ENCODE results near the gene DBR1.
"Not testable (repeated sequence)": the region's sequence is repeated elsewhere in the genome, so short reads cannot be mapped to it uniquely, and the experiment has no call there.

DBR1 gene

DNA sequence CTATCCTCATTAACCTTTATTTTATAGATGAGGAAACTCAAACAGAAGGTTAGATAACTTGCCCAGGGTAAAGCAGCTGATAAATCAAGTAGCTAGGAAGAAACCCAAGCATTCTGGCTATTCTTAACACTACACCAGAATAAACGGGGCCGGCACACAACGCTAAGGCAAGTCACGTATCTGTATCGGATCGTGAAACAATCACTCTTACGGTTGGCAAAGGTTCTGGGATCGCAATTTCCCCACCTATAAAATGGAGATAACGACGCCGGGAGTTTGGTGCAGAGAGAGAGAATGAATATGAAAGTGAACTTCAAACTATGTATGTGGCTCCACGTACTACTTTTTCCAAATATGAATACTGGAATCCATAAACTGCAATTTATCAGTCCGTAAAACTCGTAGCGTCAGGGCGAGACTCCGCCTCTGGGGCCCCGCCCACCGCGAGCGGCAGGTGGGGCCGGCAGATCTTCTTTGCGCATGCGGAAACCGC is 12.1 kb upstream of the DBR1 start:
- peak; percentile 94 for DNase-seq (ENCODE audit: low read depth, low spot score)

- no peak for DNase-seq (ENCODE audit: low read depth, low spot score)
These were observed 11.5 kb upstream of the DBR1 start for GRCh38 chr3:138186221-138186620.

- DNase-seq (ENCODE audit: low read depth, low spot score): no peak
These were observed 10.3 kb upstream of the DBR1 start for GRCh38 chr3:138184994-138185393.

DNA sequence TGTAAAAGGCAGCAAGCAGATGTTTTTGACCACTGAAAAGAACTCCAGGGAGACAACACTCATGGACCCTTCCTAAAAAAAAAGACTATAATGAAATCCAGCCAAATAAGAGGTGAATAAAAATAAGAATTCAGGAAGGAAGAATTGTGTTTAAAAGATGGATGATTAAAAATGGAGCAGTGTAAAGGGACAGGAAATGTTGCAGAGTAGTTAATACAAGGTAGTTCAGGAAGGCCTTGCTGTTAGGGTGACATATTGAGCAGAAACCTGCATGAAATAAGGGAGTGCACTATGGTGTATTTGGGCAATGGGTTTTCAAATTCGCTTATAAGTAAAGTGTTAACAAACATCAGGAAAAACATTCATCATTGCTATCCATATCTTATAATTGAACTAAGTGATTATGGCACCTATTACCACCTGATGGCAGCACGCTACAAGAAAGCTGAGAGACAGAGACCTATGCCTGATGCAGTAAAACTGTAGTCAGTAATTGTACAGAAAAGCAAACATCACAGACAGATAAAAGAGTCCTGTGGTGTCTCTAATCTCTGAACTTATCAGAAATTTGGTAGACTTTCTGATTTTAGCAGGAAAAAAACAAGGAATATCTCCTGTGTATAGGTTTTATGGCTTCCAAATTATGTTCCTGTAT is 5.8 kb upstream of the DBR1 start:
- DNase-seq (ENCODE audit: low read depth, low spot score): no peak

DNA sequence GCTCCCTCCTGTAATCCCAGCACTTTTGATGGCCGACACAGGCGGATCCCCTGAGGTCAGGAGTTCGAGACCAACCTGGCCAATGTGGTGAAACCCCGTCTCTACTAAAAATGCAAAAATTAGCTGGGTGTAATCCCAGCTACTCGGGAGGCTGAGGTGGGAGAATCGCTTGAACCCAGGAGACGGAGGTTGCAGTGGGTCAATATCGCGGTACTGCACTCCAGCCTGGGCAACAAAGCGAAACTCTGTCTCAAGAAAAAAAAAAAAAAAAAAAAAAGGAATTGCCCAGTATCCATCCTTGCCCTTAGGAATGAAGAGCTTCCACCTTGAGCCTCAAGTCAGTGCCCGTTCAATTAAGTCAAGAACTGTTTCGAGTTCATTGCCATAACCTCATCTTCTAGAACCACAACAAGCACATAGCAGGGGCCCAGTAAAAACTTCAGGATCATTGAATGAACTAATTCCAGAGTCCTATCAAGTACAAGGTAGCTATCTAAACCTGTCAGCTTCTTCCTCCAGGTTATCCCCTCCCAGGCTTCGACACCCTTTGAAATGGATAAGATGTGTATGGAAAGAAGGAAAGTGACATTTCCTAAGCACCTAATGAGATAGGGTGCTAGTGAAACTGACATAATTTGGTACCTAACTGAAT is 826 bp downstream of the DBR1 start:
- DNase-seq (ENCODE audit: low read depth, low spot score): peak; percentile 30

DNA sequence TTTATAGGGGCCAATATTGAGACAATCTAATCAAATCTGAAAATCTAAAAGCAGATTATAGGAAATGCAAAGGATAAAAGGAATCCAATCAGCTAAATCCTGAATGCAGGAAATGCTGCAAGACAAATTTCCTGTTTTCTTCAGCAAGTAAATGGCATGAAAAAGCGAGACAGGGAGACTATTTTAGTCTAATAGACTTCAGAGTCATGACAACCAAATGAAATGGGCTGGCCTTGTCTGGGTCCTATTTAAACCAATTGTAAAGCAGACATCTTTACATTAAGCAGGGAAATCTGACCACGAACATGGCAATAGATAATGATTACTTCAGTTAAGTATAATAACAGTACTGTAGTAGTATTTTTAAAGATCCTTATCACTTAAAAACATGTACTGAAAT is 2.1 kb downstream of the DBR1 start:
- DNase-seq (ENCODE audit: low read depth, low spot score): no peak

GRCh38 chr3:138165061-138165460 is 9.7 kb downstream of the DBR1 start:
- no peak for DNase-seq (ENCODE audit: low read depth, low spot score)

GRCh38 chr3:138157743-138158142 is 17.0 kb downstream of the DBR1 start:
- DNase-seq (ENCODE audit: low read depth, low spot score): no peak

- DNase-seq (ENCODE audit: low read depth, low spot score): no peak
These were observed 20.2 kb downstream of the DBR1 start for GRCh38 chr3:138154534-138154933.

DNA sequence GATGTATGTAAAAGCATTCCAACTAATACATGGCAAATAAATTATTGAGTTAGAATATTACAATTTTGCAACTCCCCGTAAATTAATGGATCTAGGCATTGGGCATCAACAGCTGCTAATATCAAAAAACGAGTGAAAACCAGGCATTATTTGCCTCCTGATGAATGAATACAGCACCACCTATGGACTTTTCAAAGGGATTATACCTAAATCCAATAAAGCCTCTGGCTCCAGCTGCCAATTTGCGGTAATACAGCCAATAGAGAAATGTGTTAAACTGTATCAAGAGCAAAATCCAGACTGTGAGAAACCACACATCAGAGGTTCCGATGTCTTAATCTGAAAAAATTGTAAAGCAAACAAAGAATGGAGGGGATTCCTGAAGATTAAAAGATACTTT is 26.2 kb downstream of the DBR1 start:
- DNase-seq (ENCODE audit: low read depth, low spot score): no peak

DNA sequence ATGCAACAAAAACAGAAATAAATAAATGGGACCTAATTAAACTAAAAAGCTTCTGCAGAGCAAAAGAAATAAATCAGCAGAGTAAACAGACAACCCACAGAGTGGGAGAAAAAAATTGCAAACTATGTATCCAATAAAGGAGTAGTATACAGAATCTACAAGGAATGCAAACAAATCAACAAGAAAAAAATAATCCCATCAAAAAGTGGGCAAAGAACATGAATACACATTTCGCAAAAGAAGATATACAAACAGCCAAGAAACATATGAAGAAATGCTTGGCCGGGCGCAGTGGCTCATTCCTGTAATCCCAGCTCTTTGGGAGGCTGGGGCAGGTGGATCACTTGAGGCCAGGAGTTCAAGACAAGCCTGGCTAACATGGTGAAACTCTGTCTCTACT is 32.5 kb downstream of the DBR1 start:
- DNase-seq (ENCODE audit: low read depth, low spot score): not testable (repeated sequence)

GRCh38 chr3:138140940-138141339 is 33.8 kb downstream of the DBR1 start:
- DNase-seq (ENCODE audit: low read depth, low spot score): no peak

DNA sequence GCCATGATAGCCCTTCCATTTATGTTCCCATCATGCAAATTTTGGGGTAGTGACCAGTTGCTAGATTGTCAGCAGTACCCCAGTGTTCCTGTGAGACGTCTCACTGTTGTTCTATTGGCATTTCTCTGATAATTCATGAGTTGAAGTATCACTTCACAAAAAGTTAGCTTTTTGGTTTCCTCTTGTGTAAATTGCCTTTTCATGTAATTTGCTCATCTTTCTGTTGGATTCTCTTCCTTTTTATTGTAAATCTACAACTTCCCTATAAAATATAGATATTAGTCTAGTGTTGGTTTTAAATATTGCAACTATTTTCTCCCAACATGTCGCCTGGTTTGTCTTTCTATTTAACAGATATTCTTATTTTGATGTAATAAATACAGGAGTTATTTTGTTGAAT is 35.0 kb downstream of the DBR1 start:
- DNase-seq (ENCODE audit: low read depth, low spot score): no peak

GRCh38 chr3:138137861-138138260 is 36.9 kb downstream of the DBR1 start:
- no peak for DNase-seq (ENCODE audit: low read depth, low spot score)

GRCh38 chr3:138136201-138136600 is 38.5 kb downstream of the DBR1 start:
- DNase-seq (ENCODE audit: low read depth, low spot score): no peak

DNA sequence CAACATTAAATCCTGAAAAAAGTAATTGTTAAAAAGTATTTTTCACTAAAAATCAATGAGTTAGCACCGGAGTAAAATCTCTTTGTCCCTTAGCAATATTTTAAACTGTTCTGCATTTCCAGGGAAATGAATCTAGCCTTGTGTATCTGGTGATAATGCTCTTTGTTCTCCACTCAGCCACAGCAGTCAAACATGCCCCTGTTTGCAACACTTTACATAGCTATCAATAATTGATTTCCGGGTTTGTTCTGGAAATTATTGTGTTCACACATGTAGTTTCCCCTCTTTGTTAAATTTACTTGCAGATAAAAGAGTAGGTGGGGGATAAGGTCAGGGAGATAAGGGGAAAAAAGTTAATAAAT is 38.9 kb downstream of the DBR1 start:
- DNase-seq (ENCODE audit: low read depth, low spot score): no peak

DNA sequence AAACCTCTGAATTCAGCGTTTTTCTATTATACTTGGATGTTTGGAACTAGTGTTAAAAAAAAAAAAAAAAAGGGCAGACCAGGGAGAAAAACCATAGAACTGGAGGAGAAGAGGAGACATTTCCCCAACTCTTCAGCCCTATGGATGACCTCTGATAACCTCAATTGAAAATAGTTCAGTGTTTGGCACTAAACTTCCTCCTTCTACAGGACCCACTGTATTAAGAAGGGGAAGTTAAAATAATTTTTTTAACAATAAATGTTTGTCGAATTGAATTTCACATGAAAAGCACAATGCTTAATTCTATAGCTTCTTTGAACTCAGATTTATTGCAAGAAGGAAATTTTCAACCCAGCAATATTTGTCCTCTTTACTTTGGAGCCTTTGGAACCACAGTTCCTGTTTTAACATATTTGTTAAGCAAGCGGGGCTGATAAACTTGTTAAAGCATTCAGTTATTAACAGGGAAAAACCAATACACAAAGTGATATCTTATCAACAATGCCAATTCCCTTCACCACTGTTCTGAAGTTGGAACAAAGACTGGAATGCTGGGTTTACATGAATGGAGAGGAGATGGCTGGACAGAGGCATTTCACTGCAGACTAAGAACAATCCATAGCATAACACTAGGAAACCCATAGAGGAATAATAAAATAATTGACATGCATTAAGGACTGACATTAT is 39.4 kb downstream of the DBR1 start:
- no peak for DNase-seq (ENCODE audit: low read depth, low spot score)

DNA sequence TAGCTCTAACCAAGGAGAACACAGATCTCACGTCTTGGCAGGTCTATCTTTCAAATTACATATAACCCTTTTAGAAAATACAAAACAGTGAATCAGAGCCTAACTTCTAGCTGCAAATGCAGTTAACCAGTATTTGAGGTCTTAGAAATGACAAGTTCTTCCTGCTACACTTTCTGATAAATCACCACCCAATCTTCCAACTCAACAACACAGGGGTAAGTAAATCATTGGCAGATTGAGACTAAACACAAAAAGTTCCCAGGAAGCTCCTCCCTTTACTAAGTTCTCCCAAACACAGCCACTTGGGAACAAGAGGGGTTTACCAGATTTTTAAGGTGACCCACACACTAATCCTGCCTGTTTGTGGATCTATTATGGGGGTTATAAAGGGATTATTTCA is 42.5 kb downstream of the DBR1 start, which contains the start of gene A4GNT:
A4GNT (minus strand) TSS at position 152 of the 400 bp plus-strand sequence. CDS start 1,134 bp downstream, outside the sequence.
- no peak for DNase-seq (ENCODE audit: low read depth, low spot score)

DNA sequence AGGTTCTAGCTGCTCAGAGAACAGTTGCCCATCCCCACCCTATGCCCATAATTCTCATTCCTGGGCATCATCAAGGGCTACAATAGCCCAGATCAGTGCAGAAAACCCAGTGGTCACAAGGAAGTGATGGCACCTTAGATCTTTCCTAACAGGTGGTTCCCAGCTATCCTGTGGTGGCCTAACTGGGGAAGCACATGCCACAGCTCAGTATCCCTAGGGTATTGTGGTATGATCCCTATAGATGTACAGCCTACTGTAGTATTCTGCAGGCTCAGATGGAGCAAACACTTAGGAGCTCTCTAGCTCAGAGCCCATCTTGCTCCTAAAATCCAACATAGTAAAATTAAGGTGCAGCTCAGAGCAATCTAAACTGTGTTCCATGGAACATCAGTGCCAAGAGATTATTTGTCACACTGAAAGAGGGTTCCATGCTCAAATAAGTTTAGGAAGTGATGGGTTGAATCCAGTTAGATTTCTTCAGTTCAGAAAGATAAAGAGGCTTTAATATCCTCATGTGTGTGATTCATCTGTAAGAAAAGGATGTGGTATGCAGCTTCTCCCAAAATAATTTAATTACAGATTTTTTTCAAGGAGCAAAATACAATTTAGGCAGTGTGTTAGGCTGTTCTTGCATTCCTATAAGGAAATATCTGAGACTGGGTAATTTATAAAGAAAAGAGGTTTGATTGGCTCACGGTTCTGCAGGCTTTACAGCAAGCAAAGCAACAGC is 46.9 kb downstream of the DBR1 start:
- no peak for DNase-seq (ENCODE audit: low read depth, low spot score)

- peak; percentile 59 for DNase-seq (ENCODE audit: low read depth, low spot score)
These were observed 49.0 kb downstream of the DBR1 start for GRCh38 chr3:138125548-138126221.

GRCh38 chr3:138124706-138125355 is 49.9 kb downstream of the DBR1 start:
- peak; percentile 32 for DNase-seq (ENCODE audit: low read depth, low spot score)

Measured in ELF-1 (cell line).